Cardiac fibroblast (primary cell): Measurements from ENCODE around the gene TOPBP1.
A peak's percentile ranks its signal among the peaks of the same experiment; 100 is the strongest.

Source experiments
- DNase-seq, 2 donors: peaks; one replicate each; pipeline versions ENCODE4 v3.0.0 to v3.0.0-alpha.2; 2010; ENCODE audit warnings: low read depth in 2 of 2
- H3K4me3 ChIP-seq, 2 donors: replicated peaks in 1 of 2; 1 replicate in 1 of 2; 2 replicates in 1 of 2; pipeline ENCODE4 v1.5.1; 2011; ENCODE audit warnings: low read depth in 2 of 2, low read length in 2 of 2, mild to moderate bottlenecking in 2 of 2, moderate library complexity in 1 of 2
- TF ChIP-seq, protein P1 (sequence below): IDR thresholded peaks from one replicate; pipeline ENCODE4 v1.5.1; 2011; ENCODE audit warnings: low read depth, mild to moderate bottlenecking, low read length, inconsistent platforms

Gene TOPBP1

DNA sequence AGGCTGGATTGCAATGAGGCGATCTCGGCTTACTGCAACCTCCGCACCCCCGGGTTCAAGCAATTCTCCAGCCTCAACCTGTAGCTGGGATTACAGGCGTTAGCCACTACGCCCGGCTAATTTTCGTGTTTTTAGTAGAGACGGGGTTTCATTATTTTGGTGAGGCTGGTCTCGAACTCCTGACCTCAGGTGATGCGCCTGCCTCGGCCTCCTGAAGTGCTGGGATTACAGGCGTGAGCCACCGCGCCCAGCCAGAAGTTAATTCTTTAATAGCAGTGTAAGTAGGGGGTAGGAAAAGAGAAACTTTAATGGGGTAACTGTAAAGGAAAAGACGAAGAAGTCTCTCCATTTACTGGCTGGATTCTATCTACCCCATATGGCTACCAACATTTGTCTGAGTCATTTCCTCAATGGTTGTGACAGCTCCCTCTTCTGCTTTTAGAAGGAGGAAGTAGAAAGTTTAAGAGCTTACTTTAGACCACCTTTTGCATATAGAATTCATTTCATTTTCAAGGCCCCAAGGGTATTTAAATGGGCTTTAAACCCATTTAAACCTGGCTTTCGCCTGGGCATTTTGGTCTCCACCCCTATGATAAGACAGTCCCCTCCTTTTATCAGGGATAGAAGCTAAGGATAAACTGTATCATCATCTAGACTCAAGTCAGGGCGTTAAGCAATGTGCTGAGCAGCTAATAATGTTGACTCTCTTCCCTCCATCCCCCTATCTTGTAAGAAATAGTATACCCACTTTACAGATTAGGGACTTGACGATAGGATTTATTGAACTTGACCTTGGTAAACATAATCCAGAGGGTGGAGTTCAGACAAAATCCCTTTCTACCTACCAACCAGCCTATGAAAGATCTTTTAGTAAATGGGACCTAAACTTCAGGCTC is 89.3 kb downstream of the TOPBP1 start:
- TF ChIP-seq, protein P1, sequence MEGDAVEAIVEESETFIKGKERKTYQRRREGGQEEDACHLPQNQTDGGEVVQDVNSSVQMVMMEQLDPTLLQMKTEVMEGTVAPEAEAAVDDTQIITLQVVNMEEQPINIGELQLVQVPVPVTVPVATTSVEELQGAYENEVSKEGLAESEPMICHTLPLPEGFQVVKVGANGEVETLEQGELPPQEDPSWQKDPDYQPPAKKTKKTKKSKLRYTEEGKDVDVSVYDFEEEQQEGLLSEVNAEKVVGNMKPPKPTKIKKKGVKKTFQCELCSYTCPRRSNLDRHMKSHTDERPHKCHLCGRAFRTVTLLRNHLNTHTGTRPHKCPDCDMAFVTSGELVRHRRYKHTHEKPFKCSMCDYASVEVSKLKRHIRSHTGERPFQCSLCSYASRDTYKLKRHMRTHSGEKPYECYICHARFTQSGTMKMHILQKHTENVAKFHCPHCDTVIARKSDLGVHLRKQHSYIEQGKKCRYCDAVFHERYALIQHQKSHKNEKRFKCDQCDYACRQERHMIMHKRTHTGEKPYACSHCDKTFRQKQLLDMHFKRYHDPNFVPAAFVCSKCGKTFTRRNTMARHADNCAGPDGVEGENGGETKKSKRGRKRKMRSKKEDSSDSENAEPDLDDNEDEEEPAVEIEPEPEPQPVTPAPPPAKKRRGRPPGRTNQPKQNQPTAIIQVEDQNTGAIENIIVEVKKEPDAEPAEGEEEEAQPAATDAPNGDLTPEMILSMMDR = no peak
- H3K4me3 ChIP-seq = peak overlapping the region; percentile 6 to 32
- DNase-seq = peak; percentile 50 to 71

DNA sequence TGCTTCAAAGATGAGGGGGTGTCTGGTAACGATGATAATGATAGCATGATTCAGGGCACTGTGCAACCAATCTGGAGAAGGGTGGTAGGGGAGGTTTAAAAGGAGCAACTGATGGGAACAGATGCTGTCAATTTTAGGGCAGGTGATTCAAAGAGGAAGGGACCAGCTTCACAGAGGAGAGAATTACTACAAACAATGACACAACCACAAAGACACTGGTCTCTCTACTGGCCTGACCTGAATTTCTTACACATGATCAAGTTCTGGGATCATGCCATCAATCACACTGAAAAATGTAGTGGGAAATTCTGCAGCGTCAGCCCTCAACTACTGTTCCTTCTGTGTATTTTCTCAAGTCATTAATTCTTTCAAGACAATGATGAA is 90.8 kb downstream of the TOPBP1 start:
- TF ChIP-seq, protein P1 = no peak
- H3K4me3 ChIP-seq = no peak overlapping the region
- DNase-seq = peak in 1 of 2 donors; percentile 67

DNA sequence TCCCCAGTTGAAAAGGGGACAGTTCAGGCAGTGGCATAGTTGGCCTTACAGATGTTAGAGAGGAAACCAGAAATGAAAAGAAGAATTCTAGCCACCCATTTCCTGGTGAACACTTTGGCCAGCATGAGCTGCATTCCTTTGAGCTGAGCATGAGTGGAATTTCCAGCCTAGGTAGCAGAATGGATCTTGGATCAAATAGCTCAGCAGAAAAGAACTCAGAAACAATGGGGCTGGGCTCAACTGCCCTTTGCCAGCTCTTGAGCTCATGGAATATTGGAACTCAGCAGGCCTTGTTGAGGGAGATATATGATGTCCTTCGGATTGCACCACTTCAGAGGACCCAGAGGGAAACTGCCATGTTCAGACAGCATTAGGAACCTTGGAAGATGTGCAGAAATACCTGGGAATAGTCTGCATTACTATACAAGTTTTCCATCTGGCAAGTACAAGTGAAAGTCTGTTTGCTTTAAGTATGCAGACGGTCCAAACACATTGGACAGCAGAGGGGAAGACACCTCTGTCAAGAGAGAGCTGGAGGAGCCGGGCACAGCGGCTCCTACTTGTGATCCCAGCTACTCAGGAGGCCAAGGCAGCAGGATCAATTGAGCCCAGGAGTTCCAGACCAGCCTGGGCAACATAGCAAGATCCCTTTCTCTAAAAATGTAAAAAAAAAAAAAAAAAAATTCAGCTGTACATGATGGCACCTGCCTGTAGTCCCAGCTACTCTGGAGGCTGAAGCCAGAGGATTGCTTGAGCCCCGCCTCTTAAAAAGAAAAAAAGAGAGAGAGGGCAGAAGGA is 91.4 kb downstream of the TOPBP1 start:
- peak; percentile 93 to 96 for DNase-seq
- TF ChIP-seq, protein P1 = no peak
- H3K4me3 ChIP-seq = no peak overlapping the region

DNA sequence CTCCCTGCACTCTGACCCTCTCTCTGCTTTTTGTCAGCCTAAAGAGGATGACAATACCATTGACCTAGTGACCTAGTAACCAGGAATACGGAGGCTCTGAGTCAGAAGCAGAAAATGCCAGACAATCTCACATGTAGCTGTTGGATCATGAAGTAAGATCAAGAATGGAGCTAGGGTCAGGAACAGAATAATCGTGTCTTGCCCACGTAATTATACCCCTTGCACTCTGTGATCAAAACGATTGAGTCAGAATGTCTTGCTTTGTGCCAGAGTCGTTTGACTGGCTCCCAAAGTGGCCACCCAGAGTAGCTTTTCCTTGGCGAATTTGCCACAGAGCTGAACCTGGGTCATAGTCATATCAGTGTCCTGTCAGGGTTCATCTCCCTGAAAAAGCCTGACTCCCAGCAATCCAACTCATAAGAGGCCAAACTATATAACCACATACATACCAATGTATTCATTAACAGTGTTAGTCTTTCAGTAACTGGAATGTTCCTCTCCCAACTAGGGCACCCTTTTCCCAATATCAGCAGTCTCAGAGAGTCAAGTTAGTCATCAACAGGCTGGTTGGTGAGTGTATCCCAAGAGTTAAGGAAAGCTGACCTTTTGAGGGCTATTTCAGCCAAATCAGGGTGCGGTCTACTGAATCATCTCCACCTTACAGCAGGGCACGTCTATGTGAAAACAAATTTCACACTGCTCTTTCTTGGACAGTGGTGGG is 93.3 kb downstream of the TOPBP1 start:
- TF ChIP-seq, protein P1 = no peak
- DNase-seq = peak; percentile 67 to 95
- no peak overlapping the region for H3K4me3 ChIP-seq

DNA sequence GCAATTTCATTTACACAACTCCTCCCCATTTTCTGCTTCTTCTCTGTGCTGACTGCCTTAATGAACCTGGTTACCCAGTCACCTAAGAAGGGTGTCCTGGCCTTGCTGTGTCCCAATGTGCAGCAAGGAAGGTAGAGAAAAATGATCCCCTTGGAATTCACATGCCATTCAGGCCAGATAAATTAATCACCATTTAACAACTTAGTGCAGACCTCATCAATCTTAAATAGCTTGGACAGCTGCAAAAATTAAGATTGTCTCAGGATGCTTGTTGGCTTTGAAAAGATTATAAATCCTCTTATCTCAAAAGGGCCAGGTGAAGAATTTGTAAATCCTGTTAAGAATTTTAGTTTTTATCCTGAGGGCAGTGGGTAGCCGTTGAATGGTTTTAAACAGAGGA is 97.9 kb downstream of the TOPBP1 start:
- DNase-seq = no peak
- TF ChIP-seq, protein P1 = no peak
- H3K4me3 ChIP-seq = no peak overlapping the region

DNA sequence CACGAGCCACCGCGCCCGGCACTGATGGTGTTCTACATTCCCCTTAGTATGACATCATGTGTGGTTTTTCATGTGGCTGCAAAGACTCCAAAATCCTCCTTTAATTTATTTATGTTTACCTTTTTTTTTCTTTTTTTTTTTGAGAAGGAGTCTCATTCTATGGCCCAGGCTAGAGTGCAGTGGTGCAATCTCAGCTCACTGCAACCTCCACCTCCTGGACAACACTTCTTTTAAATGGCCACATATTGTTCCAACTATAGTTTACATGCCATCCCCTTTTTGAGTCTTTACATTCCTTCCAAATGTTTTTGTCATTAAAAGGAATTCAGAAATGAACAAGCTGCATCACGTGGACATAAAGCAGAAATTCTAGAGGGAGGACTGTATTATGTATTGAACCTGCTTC is 98.6 kb downstream of the TOPBP1 start:
- peak in 1 of 2 donors; percentile 43 for DNase-seq
- H3K4me3 ChIP-seq = no peak overlapping the region
- TF ChIP-seq, protein P1 = no peak
